ENCODE results near the gene TIFAB.
"Not testable (repeated sequence)": the region's sequence is repeated elsewhere in the genome, so short reads cannot be mapped to it uniquely, and the experiment has no call there.

The TIFAB gene

GRCh38 chr5:135452321-135453030 lies at the start of gene TIFAB:
TSS of gene TIFAB (minus strand) at chr5:135452351. CDS start at chr5:135449939, 2,412 bp downstream.
- Mint-ChIP-seq H3K27ac (no peak within 1 kb of the TSS), H3K27me3 (no peaks in the 10 kb centered on the region), H3K9me3 (no peaks in the 10 kb centered on the region), H3K4me3 (no peak within 1 kb of the TSS), H3K4me1 (no peaks in the 10 kb centered on the region), H3K36me3 (no peaks in the 10 kb centered on the region)

- no peaks in the 10 kb centered on the region for H3K9me3 Mint-ChIP-seq
- no peaks in the 10 kb centered on the region for H3K36me3 Mint-ChIP-seq
- no peaks in the 10 kb centered on the region for H3K4me1 Mint-ChIP-seq
- peaks cover 20% of the 10 kb centered on the region for H3K27me3 Mint-ChIP-seq
- H3K27ac Mint-ChIP-seq: no peak overlapping the region
- no peak overlapping the region for H3K4me3 Mint-ChIP-seq
Observed at GRCh38 chr5:135498637-135498995, 46.5 kb upstream of the TIFAB start.

- H3K4me3 Mint-ChIP-seq: no peak overlapping the region
- H3K27me3 Mint-ChIP-seq: peaks cover 15% of the 10 kb centered on the region
- no peak overlapping the region for H3K27ac Mint-ChIP-seq
- no peaks in the 10 kb centered on the region for H3K4me1 Mint-ChIP-seq
- no peaks in the 10 kb centered on the region for H3K9me3 Mint-ChIP-seq
- no peaks in the 10 kb centered on the region for H3K36me3 Mint-ChIP-seq
Observed at GRCh38 chr5:135497971-135498636, 46.0 kb upstream of the TIFAB start.

- not testable (repeated sequence) for H3K36me3 Mint-ChIP-seq, H3K9me3 Mint-ChIP-seq, H3K4me1 Mint-ChIP-seq, H3K4me3 Mint-ChIP-seq, H3K27ac Mint-ChIP-seq
- peaks cover 21% of the 10 kb centered on the region for H3K27me3 Mint-ChIP-seq
Observed at GRCh38 chr5:135495531-135495930, 43.4 kb upstream of the TIFAB start.

GRCh38 chr5:135494196-135494595 lies 42.0 kb upstream of the TIFAB start:
- no peaks in the 10 kb centered on the region for H3K36me3 Mint-ChIP-seq
- H3K4me3 Mint-ChIP-seq: no peak overlapping the region
- H3K9me3 Mint-ChIP-seq: no peaks in the 10 kb centered on the region
- peaks cover 28% of the 10 kb centered on the region for H3K27me3 Mint-ChIP-seq
- H3K4me1 Mint-ChIP-seq: peaks cover 6% of the 10 kb centered on the region
- H3K27ac Mint-ChIP-seq: no peak overlapping the region

- H3K4me3 Mint-ChIP-seq: no peak overlapping the region
- no peaks in the 10 kb centered on the region for H3K9me3 Mint-ChIP-seq
- no peak overlapping the region for H3K27ac Mint-ChIP-seq
- no peaks in the 10 kb centered on the region for H3K36me3 Mint-ChIP-seq
- H3K4me1 Mint-ChIP-seq: peaks cover 7% of the 10 kb centered on the region
- peaks cover 25% of the 10 kb centered on the region for H3K27me3 Mint-ChIP-seq
Observed at GRCh38 chr5:135493406-135494180, 41.4 kb upstream of the TIFAB start.

- Mint-ChIP-seq H3K27ac (no peak overlapping the region), H3K36me3 (no peaks in the 10 kb centered on the region), H3K4me3 (no peak overlapping the region), H3K4me1 (peaks cover 11% of the 10 kb centered on the region), H3K27me3 (peaks cover 36% of the 10 kb centered on the region), H3K9me3 (no peaks in the 10 kb centered on the region)
Observed at GRCh38 chr5:135492319-135492626, 40.1 kb upstream of the TIFAB start.

- no peak overlapping the region for H3K4me3 Mint-ChIP-seq
- H3K27me3 Mint-ChIP-seq: peaks cover 40% of the 10 kb centered on the region
- H3K36me3 Mint-ChIP-seq: no peaks in the 10 kb centered on the region
- H3K27ac Mint-ChIP-seq: no peak overlapping the region
- H3K4me1 Mint-ChIP-seq: peaks cover 11% of the 10 kb centered on the region
- H3K9me3 Mint-ChIP-seq: no peaks in the 10 kb centered on the region
Observed at GRCh38 chr5:135491552-135492318, 39.6 kb upstream of the TIFAB start.

GRCh38 chr5:135491038-135491551 lies 38.9 kb upstream of the TIFAB start:
- H3K4me1 Mint-ChIP-seq: peaks cover 11% of the 10 kb centered on the region
- H3K36me3 Mint-ChIP-seq: no peaks in the 10 kb centered on the region
- no peaks in the 10 kb centered on the region for H3K9me3 Mint-ChIP-seq
- H3K27ac Mint-ChIP-seq: no peak overlapping the region
- no peak overlapping the region for H3K4me3 Mint-ChIP-seq
- peaks cover 45% of the 10 kb centered on the region for H3K27me3 Mint-ChIP-seq

GRCh38 chr5:135490245-135491037 lies 38.3 kb upstream of the TIFAB start:
- H3K4me3 Mint-ChIP-seq: no peak overlapping the region
- H3K27me3 Mint-ChIP-seq: peaks cover 48% of the 10 kb centered on the region
- H3K27ac Mint-ChIP-seq: no peak overlapping the region
- H3K4me1 Mint-ChIP-seq: peaks cover 11% of the 10 kb centered on the region
- no peaks in the 10 kb centered on the region for H3K9me3 Mint-ChIP-seq
- H3K36me3 Mint-ChIP-seq: no peaks in the 10 kb centered on the region

- H3K4me1 Mint-ChIP-seq: peaks cover 11% of the 10 kb centered on the region
- no peaks in the 10 kb centered on the region for H3K36me3 Mint-ChIP-seq
- no peak overlapping the region for H3K4me3 Mint-ChIP-seq
- no peaks in the 10 kb centered on the region for H3K9me3 Mint-ChIP-seq
- H3K27me3 Mint-ChIP-seq: peaks cover 47% of the 10 kb centered on the region
- peak overlapping the region; percentile 17 for H3K27ac Mint-ChIP-seq
Observed at GRCh38 chr5:135489466-135490244, 37.5 kb upstream of the TIFAB start.

GRCh38 chr5:135488727-135489465 lies 36.7 kb upstream of the TIFAB start:
- Mint-ChIP-seq H3K36me3 (no peaks in the 10 kb centered on the region), H3K27ac (no peak overlapping the region), H3K4me1 (peaks cover 11% of the 10 kb centered on the region), H3K4me3 (no peak overlapping the region), H3K27me3 (peaks cover 41% of the 10 kb centered on the region), H3K9me3 (no peaks in the 10 kb centered on the region)

GRCh38 chr5:135487839-135488514 lies 35.8 kb upstream of the TIFAB start:
- H3K27ac Mint-ChIP-seq: no peak overlapping the region
- no peak overlapping the region for H3K4me3 Mint-ChIP-seq
- peaks cover 41% of the 10 kb centered on the region for H3K27me3 Mint-ChIP-seq
- no peaks in the 10 kb centered on the region for H3K9me3 Mint-ChIP-seq
- peaks cover 11% of the 10 kb centered on the region for H3K4me1 Mint-ChIP-seq
- no peaks in the 10 kb centered on the region for H3K36me3 Mint-ChIP-seq
